ENCODE results near the gene BOK. TPM values are rescaled to one million over a fixed set of nuclear protein-coding genes. Genes with fewer than 3 reads are reported as not detected.
"Not testable (repeated sequence)": the region's sequence is repeated elsewhere in the genome, so short reads cannot be mapped to it uniquely, and the experiment has no call there.

The BOK gene
- total RNA-seq, 1 donor from 2014 or later, result 13.8 TPM

DNA sequence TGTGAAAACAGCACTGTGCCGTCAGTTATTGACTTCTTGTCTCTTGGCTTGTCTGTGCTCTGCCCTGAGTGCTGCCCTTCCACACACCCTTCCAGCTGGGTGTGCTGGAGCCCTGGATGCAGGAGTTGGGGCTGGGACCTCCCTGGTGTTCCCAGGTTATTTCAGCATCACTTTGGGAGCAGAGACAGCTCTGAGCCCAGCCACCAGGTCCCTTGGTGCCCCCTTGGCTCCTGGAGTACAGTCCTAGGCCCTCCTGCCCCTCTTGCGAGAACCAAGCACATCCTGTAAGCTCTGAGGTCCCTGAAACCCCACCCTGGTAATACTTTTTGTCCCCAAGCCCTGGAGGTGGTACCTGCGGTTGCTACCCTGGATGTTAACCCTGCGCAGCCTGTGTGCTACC, 24.3 kb downstream of the BOK start:
- no peak for DNase-seq
- Mint-ChIP-seq H3K4me1 (ENCODE audit: low read depth, unreplicated experiment) (no peaks in the 10 kb centered on the region), H3K27ac (ENCODE audit: unreplicated experiment) (no peak overlapping the region), H3K36me3 (ENCODE audit: unreplicated experiment) (peaks cover 66% of the 10 kb centered on the region), H3K9me3 (ENCODE audit: unreplicated experiment) (peaks cover 26% of the 10 kb centered on the region), H3K27me3 (ENCODE audit: unreplicated experiment) (peaks cover 11% of the 10 kb centered on the region), H3K4me3 (ENCODE audit: unreplicated experiment) (no peak overlapping the region)
- TF ChIP-seq, protein P1, sequence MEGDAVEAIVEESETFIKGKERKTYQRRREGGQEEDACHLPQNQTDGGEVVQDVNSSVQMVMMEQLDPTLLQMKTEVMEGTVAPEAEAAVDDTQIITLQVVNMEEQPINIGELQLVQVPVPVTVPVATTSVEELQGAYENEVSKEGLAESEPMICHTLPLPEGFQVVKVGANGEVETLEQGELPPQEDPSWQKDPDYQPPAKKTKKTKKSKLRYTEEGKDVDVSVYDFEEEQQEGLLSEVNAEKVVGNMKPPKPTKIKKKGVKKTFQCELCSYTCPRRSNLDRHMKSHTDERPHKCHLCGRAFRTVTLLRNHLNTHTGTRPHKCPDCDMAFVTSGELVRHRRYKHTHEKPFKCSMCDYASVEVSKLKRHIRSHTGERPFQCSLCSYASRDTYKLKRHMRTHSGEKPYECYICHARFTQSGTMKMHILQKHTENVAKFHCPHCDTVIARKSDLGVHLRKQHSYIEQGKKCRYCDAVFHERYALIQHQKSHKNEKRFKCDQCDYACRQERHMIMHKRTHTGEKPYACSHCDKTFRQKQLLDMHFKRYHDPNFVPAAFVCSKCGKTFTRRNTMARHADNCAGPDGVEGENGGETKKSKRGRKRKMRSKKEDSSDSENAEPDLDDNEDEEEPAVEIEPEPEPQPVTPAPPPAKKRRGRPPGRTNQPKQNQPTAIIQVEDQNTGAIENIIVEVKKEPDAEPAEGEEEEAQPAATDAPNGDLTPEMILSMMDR (IDR thresholded peaks at IDR 0.05; ENCODE audit: partially characterized antibody, unreplicated experiment), result no peak

DNA sequence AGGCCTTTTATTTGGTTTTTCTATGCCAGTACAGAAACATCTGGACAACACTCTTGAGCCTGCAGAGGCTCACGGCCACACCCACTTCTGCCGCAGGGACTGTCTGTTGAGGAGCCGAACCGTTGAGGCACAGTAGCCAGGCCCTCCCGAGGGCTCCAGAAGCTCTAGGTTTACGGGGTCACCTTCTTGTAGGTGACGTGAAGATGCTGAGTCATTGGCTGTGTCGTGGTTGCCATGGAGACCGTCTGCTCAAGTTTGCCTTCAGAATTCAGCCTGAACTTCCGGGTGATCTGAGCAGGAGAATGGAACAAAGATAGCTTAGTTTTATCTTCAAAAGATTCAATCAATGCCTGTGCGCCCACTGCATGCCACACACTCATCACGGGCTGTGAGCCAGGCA, 25.9 kb downstream of the BOK start:
- Mint-ChIP-seq H3K9me3 (ENCODE audit: unreplicated experiment) (peaks cover 22% of the 10 kb centered on the region), H3K4me3 (ENCODE audit: unreplicated experiment) (no peak overlapping the region), H3K27ac (ENCODE audit: unreplicated experiment) (no peak overlapping the region), H3K4me1 (ENCODE audit: low read depth, unreplicated experiment) (no peaks in the 10 kb centered on the region), H3K27me3 (ENCODE audit: unreplicated experiment) (peaks cover 9% of the 10 kb centered on the region), H3K36me3 (ENCODE audit: unreplicated experiment) (peaks cover 52% of the 10 kb centered on the region)
- DNase-seq, result no peak
- TF ChIP-seq, protein P1 (IDR thresholded peaks at IDR 0.05; ENCODE audit: partially characterized antibody, unreplicated experiment), result no peak

DNA sequence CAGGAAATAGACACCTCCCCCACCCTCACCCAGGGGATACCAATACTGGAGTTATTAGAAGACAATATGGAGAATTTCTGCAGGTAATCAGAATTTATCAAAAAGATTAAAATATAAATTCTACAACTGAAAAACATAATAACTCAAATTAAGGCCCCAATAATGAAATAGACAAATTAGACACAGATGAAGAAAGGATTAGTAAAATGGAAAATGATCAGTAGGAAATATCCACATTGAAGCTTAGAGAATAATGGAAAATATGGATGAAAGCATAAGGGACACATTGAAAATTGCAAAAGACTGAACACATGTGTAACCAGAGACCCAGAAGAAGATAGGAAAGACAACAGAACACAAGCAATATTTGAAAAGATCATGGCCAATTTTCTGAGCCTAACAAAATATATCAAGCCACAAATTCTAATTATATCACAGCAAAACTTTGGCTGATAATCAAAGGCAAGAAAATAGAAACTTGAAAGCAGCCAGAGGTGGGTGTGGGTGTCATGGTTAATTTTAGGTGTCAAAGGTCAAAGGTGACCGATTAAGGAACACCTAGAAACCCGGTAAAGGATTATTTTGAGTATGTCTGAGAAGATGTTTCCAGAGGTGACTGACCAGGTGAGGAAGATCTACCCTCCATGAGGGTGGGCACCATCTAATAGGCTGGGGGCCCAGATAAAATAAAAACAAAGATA, 28.2 kb downstream of the BOK start:
- Mint-ChIP-seq H3K36me3 (ENCODE audit: unreplicated experiment) (peaks cover 43% of the 10 kb centered on the region), H3K9me3 (ENCODE audit: unreplicated experiment) (peaks cover 22% of the 10 kb centered on the region), H3K4me1 (ENCODE audit: low read depth, unreplicated experiment) (no peaks in the 10 kb centered on the region), H3K27ac (ENCODE audit: unreplicated experiment) (no peak overlapping the region), H3K4me3 (ENCODE audit: unreplicated experiment) (no peak overlapping the region), H3K27me3 (ENCODE audit: unreplicated experiment) (peaks cover 9% of the 10 kb centered on the region)
- TF ChIP-seq, protein P1 (IDR thresholded peaks at IDR 0.05; ENCODE audit: partially characterized antibody, unreplicated experiment), result no peak
- no peak for DNase-seq

DNA sequence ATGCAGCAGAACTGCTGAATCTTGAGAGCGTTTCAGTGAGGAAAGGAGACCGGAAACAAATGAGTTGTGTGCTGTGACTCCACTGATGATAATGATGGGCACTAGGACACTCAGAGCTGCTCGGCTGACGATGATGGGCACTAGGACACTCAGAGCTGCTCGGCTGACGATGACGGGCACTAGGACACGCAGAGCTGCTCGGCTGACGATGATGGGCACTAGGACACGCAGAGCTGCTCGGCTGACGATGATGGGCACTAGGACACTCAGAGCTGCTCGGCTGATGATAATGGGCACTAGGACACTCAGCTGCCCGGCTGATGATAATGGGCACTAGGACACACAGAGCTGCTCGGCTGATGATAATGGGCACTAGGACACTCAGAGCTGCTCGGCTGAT, 31.3 kb downstream of the BOK start:
- not testable (repeated sequence) for H3K4me3 Mint-ChIP-seq (ENCODE audit: unreplicated experiment); H3K27ac Mint-ChIP-seq (ENCODE audit: unreplicated experiment); H3K27me3 Mint-ChIP-seq (ENCODE audit: unreplicated experiment); H3K4me1 Mint-ChIP-seq (ENCODE audit: low read depth, unreplicated experiment); DNase-seq
- Mint-ChIP-seq H3K36me3 (ENCODE audit: unreplicated experiment) (peaks cover 21% of the 10 kb centered on the region), H3K9me3 (ENCODE audit: unreplicated experiment) (peaks cover 18% of the 10 kb centered on the region)

DNA sequence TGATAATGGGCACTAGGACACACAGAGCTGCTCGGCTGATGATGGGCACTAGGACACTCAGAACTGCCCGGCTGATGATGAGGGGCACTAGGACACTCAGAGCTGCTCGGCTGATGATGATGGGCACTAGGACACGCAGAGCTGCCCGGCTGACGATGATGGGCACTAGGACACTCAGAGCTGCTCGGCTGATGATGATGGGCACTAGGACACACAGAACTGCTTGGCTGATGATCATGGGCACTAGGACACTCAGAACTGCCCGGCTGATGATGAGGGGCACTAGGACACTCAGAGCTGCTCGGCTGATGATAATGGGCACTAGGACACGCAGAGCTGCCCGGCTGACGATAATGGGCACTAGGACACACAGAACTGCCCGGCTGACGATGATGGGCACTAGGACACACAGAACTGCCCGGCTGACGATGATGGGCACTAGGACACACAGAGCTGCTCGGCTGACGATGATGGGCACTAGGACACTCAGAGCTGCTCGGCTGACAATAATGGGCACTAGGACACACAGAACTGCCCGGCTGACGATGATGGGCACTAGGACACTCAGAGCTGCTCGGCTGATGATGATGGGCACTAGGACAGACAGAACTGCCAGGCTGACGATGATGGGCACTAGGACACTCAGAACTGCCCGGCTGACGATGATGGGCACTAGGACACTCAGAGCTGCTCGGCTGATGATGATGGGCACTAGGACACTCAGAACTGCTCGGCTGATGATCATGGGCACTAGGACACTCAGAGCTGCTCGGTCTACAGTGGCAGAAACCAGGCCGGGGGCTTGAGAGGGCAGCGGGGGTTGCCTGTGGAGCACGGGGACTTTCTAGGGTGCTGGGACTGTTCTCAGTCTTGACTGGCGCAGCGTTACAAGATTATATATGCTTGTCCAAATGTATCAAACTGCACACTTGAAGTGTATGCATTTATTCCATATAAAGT, 32.2 kb downstream of the BOK start:
- H3K4me1 Mint-ChIP-seq (ENCODE audit: low read depth, unreplicated experiment); H3K27ac Mint-ChIP-seq (ENCODE audit: unreplicated experiment); H3K4me3 Mint-ChIP-seq (ENCODE audit: unreplicated experiment); H3K27me3 Mint-ChIP-seq (ENCODE audit: unreplicated experiment); DNase-seq: not testable (repeated sequence)
- Mint-ChIP-seq H3K36me3 (ENCODE audit: unreplicated experiment) (peaks cover 14% of the 10 kb centered on the region), H3K9me3 (ENCODE audit: unreplicated experiment) (peaks cover 12% of the 10 kb centered on the region)
